PC-9 (cell line): ENCODE data around the gene CELSR3.

ENCODE experiments used
- EZH2 ChIP-seq: fragments of 200-600 bp; sonication (generic); IDR thresholded peaks from 2 replicates; pipeline ENCODE4 v1.8.0; 2017; ENCODE audit warnings: antibody characterized with exemption, low read depth
- TF ChIP-seq, protein P1 (sequence below): fragments of 200-600 bp; sonication (generic); conservative IDR thresholded peaks from 2 replicates; pipeline ENCODE4 v1.6.1; 2017; ENCODE audit warnings: mixed run types, antibody characterized with exemption, mild to moderate bottlenecking, moderate library complexity

DNA sequence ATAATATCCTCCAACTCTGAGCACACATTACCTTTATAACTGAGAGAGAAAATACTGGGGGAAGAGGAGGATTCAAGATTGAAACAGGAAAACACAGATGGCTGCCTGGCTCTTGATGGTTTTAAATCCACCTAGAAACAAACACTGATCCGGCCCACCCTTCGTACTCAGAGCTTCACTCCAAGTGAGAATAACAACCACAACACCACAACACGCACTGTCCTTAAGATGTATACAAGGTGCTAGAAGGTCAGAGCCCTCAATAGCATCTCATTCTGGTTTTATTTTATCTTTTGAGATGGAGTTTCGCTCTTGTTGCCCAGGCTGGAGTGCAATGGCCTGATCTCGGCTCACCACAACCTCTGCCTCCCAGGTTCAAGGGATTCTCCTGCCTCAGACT lies 44.5 kb upstream of the CELSR3 start:
- TF ChIP-seq, protein P1, sequence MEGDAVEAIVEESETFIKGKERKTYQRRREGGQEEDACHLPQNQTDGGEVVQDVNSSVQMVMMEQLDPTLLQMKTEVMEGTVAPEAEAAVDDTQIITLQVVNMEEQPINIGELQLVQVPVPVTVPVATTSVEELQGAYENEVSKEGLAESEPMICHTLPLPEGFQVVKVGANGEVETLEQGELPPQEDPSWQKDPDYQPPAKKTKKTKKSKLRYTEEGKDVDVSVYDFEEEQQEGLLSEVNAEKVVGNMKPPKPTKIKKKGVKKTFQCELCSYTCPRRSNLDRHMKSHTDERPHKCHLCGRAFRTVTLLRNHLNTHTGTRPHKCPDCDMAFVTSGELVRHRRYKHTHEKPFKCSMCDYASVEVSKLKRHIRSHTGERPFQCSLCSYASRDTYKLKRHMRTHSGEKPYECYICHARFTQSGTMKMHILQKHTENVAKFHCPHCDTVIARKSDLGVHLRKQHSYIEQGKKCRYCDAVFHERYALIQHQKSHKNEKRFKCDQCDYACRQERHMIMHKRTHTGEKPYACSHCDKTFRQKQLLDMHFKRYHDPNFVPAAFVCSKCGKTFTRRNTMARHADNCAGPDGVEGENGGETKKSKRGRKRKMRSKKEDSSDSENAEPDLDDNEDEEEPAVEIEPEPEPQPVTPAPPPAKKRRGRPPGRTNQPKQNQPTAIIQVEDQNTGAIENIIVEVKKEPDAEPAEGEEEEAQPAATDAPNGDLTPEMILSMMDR: no peak
- TF ChIP-seq EZH2: no peak
